DMS79 treated with DMSO at 0.1 percent for 48 hours (cell line): ENCODE measurements around the gene TRIO.

Source experiments
- DNase-seq: peaks from one replicate; lab custom pipeline; 2025; lab: John Stamatoyannopoulos, UW

The TRIO gene

DNA sequence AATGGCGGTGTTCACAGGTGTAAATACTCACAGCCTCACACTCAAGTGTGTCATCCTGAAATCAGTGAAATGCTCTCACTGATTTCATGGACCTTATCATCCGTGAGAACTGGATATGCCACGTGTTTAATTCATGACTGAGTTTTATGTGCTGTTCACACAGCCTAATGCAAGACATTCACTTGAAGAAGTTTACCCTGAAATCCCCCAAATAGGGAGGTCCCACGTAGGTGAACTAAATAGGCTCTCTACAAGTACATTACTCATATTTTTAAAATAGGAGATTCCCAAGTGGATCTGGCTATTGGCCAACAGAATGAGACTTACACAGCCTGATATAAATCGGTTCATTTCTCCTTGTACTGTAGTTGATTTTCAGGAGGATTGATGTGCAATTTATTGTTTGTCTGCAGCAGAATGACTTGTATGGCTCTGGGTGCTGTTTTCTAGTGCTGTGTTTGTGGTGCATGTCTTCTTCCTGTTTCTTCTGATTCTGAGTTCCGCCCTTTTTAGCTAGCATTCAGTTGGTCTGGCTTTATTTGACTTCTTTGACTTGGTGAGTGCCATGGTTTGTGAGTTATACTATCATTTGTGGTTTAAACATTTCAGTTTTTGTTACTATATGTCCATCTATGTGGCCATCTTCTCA lies 25.1 kb downstream of the TRIO start:
- DNase-seq = peak; percentile 74

DNA sequence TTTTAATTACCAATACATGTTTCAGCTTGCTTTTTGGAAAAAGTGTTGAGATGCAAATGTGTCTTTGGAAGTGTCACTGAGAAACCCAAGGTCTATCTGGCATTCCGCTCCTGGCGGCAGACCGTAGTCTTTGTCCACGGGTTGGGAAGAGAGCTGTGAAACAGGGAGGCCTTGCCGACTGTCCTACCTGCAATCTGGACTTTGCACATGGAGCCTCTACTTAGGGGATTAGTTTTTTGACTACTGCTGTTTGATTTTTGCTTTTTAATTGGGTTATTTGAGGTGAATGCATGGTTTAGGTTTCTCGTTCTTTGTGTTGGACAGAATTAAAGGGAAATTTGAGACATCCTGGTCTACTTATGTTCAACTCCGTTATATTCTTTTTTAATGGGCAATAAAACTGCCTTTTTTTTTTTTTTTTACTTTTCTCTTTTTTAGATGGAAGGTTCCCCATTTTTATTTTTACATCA lies 25.7 kb downstream of the TRIO start:
- no peak for DNase-seq

DNA sequence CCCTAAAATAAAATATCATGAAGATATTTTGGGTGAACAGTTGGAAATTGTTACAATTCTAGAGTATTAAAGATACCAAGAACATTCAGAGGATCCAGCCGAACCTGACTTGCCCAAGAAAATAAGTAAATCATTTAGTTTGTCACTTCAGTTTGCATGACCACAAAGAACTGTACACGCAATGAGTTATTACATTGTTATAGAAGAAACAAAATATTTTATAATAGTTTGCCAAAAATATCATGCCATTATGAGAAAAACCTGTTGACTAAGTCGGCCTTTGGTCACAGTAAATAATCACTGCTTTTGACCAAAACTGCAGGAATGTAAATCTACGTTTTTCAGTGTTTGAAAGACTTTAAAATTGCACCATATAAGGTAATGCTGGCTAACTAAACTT lies 27.9 kb downstream of the TRIO start:
- no peak for DNase-seq

GRCh38 chr5:14171621-14172020 lies 28.5 kb downstream of the TRIO start:
- no peak for DNase-seq

- DNase-seq = no peak
These were observed 29.1 kb downstream of the TRIO start for GRCh38 chr5:14172149-14172795.

- DNase-seq = no peak
These were observed 30.5 kb downstream of the TRIO start for GRCh38 chr5:14173377-14174229.

DNA sequence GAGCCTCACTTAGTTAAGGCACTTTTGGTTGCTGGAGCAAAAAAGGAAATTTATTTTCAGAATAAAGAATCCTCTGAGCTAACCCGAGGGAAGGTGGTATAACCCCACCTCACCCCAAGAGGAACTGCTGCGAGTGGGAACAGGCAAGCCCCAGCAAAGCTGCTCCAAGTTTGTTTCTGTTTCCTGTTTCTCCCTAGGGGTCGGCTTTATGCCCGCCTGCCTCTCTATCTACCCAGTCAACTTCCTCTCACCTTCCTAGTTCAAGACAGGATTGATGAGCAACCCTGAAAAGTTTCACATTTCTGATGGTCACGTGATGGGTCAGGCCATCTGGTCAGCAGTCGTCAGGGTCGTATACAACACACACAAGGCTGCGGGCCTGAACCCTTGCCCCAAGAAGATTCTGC lies 31.1 kb downstream of the TRIO start:
- no peak for DNase-seq

- no peak for DNase-seq
These were observed 32.2 kb downstream of the TRIO start for GRCh38 chr5:14175381-14175780.

- DNase-seq = no peak
These were observed 33.7 kb downstream of the TRIO start for GRCh38 chr5:14176888-14177287.

GRCh38 chr5:14177634-14178033 lies 34.5 kb downstream of the TRIO start:
- DNase-seq = no peak

DNA sequence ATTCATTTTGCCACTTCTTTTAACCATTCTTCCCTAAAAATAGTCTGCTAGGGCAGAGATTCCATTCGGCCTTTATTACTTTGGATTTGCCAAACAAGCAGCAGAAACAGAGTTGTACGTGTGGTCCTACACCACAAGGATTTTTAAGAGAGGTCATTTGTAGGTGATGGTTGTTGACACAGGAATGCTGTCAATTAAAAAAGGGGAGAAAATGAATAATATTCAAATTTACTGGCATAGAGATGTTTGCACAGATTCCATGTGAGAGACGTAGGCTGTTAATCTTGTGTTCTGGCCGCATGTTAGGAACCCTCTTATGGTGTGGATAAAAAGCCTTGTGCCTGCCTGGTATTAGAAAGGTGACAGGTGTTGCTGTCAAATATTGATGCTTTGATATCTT lies 34.9 kb downstream of the TRIO start:
- no peak for DNase-seq

DNA sequence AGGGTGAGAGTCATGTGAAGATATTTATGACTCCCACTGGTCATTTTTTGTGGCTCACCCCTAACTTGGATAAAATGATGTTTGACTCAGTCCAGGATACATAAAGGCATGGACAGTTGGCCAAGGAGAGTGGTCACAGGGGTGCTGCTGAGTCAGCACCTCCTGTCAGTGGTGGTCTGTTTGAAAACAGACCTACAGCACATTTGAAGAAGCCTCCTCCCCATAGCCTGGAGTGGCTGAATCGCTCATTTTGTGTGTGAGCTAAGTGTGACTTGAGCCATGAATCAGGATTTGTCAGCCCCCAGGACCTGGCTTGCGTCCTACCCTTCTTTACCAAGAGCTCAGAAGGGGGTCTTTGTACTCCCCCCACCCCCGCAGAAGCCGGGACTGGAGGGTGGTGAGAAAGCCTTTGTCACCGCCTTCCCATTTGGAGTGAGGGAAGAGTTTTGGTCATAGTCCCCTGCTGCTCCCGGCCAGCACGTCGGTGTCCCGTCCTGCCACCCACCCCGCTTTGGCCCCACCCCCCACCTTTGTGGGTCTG lies 35.6 kb downstream of the TRIO start:
- DNase-seq = no peak

- no peak for DNase-seq
These were observed 36.3 kb downstream of the TRIO start for GRCh38 chr5:14179446-14179845.

GRCh38 chr5:14180437-14180836 lies 37.3 kb downstream of the TRIO start:
- no peak for DNase-seq

- no peak for DNase-seq
These were observed 38.3 kb downstream of the TRIO start for GRCh38 chr5:14181299-14181968.

DNA sequence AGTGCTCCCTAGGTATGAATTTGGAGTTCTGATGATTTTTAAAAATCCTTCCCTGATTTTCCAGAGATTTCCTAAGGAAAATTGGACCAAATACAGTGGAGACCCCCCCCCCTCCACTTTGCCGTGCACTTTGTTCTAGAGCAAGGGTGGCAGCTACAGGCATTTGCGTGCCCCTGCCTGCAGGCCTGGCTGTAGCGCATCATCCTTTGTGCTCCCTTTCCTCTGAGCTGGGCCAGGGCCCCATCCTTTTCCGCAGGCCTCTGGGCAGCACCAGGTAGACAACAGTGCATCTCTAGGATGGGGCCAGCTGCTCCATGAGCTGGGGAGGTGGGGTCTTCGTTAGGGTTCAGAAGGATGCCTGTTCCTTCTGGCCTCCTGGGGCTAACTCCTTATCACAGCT lies 39.6 kb downstream of the TRIO start:
- no peak for DNase-seq

- DNase-seq = no peak
These were observed 40.2 kb downstream of the TRIO start for GRCh38 chr5:14183187-14183939.

GRCh38 chr5:14184082-14184481 lies 40.9 kb downstream of the TRIO start:
- DNase-seq = no peak

- DNase-seq = no peak
These were observed 41.6 kb downstream of the TRIO start for GRCh38 chr5:14184725-14185124.

DNA sequence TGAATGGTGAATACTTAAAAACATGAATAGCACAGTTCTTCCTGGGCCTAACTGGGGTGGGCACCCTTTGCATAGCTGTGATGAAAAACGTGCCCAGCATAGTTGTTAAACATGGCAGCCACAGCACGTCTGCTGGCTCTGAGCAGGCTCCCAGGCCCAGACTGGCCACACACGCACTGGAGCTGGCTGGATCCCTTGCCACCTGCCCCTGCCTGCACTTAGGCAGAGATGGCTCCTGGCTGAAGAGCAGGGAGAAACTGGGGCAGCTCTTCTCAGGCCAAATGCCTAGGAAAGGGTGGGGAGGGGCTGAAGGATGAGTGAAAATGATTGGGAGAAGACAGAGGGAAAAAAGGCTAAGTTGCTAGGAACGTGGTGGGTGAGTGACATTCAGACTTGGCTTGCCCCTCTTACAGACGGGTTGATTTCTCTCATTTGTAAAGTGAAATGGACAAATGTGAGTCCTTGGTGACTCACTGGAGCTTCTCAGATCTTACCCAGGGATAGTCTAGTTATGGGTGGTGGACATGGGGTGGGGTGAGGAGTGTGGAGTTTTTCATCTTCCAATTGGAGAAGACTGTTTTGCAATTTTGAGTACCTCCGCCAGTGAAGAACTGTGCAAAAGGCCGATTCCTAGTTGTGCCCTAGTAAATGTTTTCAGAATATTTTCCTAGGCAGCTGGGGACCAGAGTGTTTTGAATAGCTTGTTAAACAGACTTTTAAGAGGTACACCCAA lies 42.4 kb downstream of the TRIO start:
- peak; percentile 82 for DNase-seq
